Ishikawa (cell line): Measurements from ENCODE around the gene PPT2.

ENCODE experiments used
- CEBPB ChIP-seq: IDR thresholded peaks from 2 replicates; pipeline ENCODE4 v1.6.1; 2012
- CREB1 ChIP-seq: IDR thresholded peaks from 2 replicates; pipeline ENCODE4 v1.6.1; 2012; ENCODE audit warnings: low read depth
- EGR1 ChIP-seq: IDR thresholded peaks from 2 replicates; pipeline ENCODE4 v1.6.1; 2012
- EP300 ChIP-seq: IDR thresholded peaks from 2 replicates; pipeline ENCODE4 v1.6.1; 2012; ENCODE audit warnings: borderline replicate concordance
- FOXM1 ChIP-seq: IDR thresholded peaks from 2 replicates; pipeline ENCODE4 v1.6.1; 2012; ENCODE audit warnings: low read depth, borderline replicate concordance
- MAX ChIP-seq: IDR thresholded peaks from 2 replicates; pipeline ENCODE4 v1.6.1; 2012
- NFIC ChIP-seq: IDR thresholded peaks from 2 replicates; pipeline ENCODE4 v1.6.1; 2012
- RAD21 ChIP-seq: IDR thresholded peaks from 2 replicates; pipeline ENCODE4 v1.6.1; 2012; ENCODE audit warnings: low read depth
- REST ChIP-seq: IDR thresholded peaks from 2 replicates; pipeline ENCODE4 v1.6.1; 2012; ENCODE audit warnings: low read depth, mild to moderate bottlenecking
- TAF1 ChIP-seq: IDR thresholded peaks from 2 replicates; pipeline ENCODE4 v1.6.1; 2012; ENCODE audit warnings: low read depth, mild to moderate bottlenecking
- TCF12 ChIP-seq: IDR thresholded peaks from 2 replicates; pipeline ENCODE4 v1.6.1; 2012; ENCODE audit warnings: low read depth
- TEAD4 ChIP-seq: IDR thresholded peaks from 2 replicates; pipeline ENCODE4 v1.6.1; 2012
- USF1 ChIP-seq: IDR thresholded peaks from 2 replicates; pipeline ENCODE4 v1.6.1; 2012
- YY1 ChIP-seq: IDR thresholded peaks from 2 replicates; pipeline ENCODE4 v1.6.1; 2012; ENCODE audit warnings: low read depth
- ZBTB7A ChIP-seq: IDR thresholded peaks from 2 replicates; pipeline ENCODE4 v1.6.1; 2012; ENCODE audit warnings: low read depth

PPT2 gene

GRCh38 chr6:32179766-32180405 lies 25.9 kb downstream of the PPT2 start:
- TF ChIP-seq USF1 (no peak), REST (no peak), CEBPB (no peak), YY1 (no peak), TAF1 (no peak), NFIC (no peak), ZBTB7A (no peak), RAD21 (no peak), TEAD4 (no peak), FOXM1 (no peak), CREB1 (no peak), EP300 (no peak), EGR1 (no peak), TCF12 (no peak), MAX (no peak)

- TF ChIP-seq CEBPB (no peak), ZBTB7A (no peak), USF1 (no peak), MAX (no peak), REST (no peak), TAF1 (no peak), CREB1 (no peak)
Observed at GRCh38 chr6:32181148-32181702, 27.3 kb downstream of the PPT2 start.

- TF ChIP-seq EGR1 (no peak), TEAD4 (no peak), FOXM1 (no peak), NFIC (no peak)
Observed at GRCh38 chr6:32181915-32182529, 28.1 kb downstream of the PPT2 start.

GRCh38 chr6:32182555-32182981 lies 28.6 kb downstream of the PPT2 start:
- TF ChIP-seq FOXM1 (no peak), MAX (no peak), NFIC (no peak), YY1 (no peak), CEBPB (no peak), USF1 (no peak), CREB1 (no peak), TEAD4 (no peak), REST (no peak), TCF12 (no peak), RAD21 (no peak), ZBTB7A (no peak), EGR1 (no peak), TAF1 (no peak), EP300 (no peak)
